GM12864 (cell line): ENCODE data around the gene ARSB.
"Not testable (repeated sequence)": the region's sequence is repeated elsewhere in the genome, so short reads cannot be mapped to it uniquely, and the experiment has no call there.

Experiments used
- DNase-seq: peaks from one replicate; pipeline ENCODE4 v3.0.0-alpha.2; 2011; ENCODE audit warnings: low read depth
- H3K4me3 ChIP-seq: 2 replicates; pipeline ENCODE4 v1.5.1; 2011; ENCODE audit warnings: mild to moderate bottlenecking, low read depth, low read length, control low read depth
- TF ChIP-seq, protein P1 (sequence below): IDR thresholded peaks from 2 replicates; pipeline ENCODE4 v1.5.1; 2011; ENCODE audit warnings: low read depth, mild to moderate bottlenecking, moderate library complexity, low read length, control low read depth, inconsistent platforms; ENCODE audit errors: missing control alignments

Gene ARSB

DNA sequence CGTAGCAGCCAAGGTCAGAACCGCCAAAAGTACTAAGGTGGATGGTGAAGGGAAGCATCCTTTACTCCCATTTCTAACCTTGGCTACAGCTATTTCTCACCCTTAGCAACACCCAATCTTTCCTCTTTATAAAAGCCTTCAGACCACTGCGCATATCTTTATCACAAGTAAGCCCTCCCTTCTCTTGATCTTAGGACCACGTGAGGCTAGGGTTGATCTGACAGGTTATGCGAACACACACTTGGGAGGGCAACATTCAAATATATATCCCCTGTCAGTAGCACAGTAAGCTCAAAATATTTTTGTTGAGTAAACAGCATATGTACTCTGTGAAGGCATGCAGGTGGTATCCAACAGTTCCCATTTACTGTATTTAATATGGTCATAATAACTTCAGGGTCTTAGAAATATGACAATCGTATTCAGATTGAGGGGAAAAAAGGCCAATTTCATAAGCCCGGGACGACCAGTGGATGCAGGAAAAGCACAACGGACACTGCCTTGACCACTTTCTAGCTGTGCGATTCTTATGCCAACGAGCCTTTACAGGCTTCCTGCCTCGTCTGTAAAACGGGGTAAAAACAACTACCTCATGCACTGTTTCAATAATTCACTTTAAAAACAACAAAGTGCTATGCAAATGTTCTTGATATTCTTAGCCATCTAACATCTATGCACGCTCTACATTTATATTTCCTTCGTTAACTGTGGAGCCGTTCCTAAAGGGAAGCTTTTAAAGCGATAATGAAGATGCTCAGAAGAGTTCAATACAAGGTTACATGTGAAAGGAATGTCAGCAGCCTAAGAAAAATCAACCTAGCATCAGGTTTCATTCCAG, 1.3 kb downstream of the ARSB start:
- TF ChIP-seq, protein P1, sequence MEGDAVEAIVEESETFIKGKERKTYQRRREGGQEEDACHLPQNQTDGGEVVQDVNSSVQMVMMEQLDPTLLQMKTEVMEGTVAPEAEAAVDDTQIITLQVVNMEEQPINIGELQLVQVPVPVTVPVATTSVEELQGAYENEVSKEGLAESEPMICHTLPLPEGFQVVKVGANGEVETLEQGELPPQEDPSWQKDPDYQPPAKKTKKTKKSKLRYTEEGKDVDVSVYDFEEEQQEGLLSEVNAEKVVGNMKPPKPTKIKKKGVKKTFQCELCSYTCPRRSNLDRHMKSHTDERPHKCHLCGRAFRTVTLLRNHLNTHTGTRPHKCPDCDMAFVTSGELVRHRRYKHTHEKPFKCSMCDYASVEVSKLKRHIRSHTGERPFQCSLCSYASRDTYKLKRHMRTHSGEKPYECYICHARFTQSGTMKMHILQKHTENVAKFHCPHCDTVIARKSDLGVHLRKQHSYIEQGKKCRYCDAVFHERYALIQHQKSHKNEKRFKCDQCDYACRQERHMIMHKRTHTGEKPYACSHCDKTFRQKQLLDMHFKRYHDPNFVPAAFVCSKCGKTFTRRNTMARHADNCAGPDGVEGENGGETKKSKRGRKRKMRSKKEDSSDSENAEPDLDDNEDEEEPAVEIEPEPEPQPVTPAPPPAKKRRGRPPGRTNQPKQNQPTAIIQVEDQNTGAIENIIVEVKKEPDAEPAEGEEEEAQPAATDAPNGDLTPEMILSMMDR, result no peak
- peak overlapping the region; percentile 93 for H3K4me3 ChIP-seq
- DNase-seq, result no peak

DNA sequence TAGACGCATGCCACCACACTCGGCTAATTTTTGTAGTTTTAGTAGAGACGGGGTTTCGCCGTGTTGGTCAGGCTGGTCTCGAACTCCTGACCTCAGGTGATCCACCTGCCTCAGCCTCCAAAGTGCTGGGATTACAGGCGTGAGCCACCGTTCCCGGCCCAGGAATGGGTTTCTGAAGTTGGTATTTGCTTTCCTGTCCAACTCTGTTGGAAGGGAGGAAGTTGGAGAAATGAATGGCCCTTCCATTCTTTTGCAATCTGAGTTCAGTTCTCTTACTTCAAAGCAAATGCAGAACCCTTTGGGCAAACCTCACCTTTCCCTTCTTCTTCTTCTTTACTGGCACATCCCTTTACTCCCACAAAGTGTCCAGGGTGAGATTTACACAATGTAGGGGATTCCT, 1.9 kb downstream of the ARSB start:
- not testable (repeated sequence) for DNase-seq
- H3K4me3 ChIP-seq, result peak overlapping the region; percentile 93

DNA sequence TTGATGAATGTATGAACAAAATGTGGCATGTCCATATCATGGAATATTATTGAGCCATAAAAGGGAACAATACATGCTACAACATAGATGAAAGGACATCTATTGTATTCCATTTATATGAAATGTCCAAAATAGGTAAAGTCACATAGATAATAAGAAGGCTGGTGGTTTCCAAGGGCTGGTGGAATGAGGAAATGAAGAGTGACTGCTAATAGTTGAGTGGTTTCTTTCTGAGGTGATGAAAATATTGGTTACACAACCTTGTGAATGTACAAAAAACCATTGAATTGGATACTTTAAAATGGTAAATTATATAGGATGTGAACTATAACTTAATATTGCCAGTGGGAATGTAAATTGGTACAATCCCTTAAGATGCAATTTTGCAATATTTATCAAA, 5.2 kb downstream of the ARSB start:
- TF ChIP-seq, protein P1, result no peak
- no peak overlapping the region for H3K4me3 ChIP-seq
- DNase-seq, result no peak

DNA sequence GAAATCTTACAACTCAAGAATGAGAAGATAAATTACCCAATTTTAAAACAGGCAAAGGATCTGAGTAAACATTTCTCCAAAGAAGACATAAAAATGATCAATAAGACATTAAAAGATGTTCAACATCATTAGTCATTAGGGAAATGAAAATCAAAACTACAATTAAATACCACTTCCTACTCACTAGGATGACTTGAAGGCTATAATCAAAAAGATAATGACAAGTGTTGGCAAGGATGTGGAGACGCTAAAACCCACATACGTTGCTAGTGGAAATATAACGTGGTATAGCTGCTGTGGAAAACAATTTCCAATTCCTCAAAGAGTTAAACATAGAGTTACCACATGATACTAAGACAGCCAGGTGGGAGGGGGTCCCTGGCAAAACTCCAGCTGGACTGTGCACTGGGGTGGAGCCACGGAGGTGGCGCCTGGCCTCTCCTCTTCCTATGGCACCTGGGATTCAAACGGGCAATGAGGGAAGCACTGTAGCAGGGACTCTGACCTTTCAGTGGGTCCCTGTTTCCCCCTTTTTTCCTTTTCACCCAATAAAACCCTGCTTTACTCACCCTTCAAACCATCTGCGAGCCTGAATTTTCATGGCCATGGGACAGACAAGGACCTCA, 5.9 kb downstream of the ARSB start:
- no peak overlapping the region for H3K4me3 ChIP-seq
- TF ChIP-seq, protein P1, result no peak
- DNase-seq, result no peak

DNA sequence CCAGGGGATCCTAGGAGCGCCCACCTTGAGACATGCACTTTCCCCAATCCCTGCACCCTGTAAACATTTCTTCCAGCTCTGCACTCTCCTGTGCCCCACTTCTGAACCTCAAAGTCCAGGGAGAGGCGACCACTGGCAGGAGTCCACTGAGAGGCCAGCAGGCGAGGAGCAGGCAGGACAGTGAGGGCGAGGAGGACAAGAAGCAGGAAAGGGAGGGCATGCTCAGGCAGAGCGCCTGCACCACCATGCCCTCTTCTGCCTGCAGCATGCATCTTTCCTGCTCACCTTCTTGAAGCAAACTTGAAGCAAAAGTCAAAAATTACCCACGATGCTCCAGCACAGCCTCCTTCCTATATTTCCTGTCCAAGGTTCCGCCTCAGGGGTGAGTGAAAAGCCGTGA, 10.1 kb downstream of the ARSB start:
- no peak overlapping the region for H3K4me3 ChIP-seq
- DNase-seq, result no peak
- TF ChIP-seq, protein P1, result no peak

DNA sequence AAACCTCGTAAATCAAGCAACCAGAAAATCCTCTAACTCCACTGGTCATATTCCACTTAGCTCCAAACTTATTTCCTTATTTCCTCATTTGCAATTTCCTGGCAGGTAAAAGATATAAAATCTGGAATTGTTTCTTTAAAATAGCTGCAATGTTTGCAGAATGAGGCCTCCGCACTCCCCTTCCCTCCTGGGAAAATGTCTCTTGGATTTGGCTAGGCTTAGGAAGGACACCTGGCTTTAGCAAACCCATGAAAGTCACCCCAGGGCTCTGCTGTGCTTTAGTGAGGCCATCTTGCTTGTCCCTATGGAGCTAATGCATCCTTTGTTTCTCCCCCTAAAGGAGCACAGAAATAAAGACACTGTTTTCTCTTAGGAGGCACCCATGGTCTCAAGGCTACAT, 10.5 kb downstream of the ARSB start:
- no peak for DNase-seq
- no peak overlapping the region for H3K4me3 ChIP-seq
- TF ChIP-seq, protein P1, result no peak

DNA sequence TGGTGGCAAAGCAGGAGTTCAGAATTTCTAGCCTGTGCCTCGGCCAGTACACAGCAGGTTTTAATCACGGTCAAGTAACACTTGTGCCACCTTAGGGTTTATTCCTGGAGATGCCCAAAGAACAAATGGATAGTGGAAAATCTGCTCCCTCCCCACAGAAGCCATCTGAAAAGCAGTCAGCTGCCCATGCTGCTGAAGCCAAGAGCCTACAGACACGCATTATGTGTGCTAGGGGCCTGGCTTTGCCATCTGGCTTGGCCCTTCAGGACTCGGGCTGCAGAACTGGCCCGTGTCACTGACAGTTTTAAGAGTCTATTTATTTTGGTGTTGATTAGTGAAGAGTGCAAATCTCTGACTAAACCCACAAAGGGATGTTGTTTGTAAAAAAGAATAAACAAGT, 11.1 kb downstream of the ARSB start:
- TF ChIP-seq, protein P1, result no peak
- H3K4me3 ChIP-seq, result no peak overlapping the region
- no peak for DNase-seq
